K562 (cell line): Measurements from ENCODE around the gene KIF5C. TPM values are rescaled to one million over a fixed set of nuclear protein-coding genes. Genes with fewer than 3 reads are reported as not detected.
A peak's percentile ranks its signal among the peaks of the same experiment; 100 is the strongest.

ENCODE experiments used
- ATF1 ChIP-seq, 2 experiments: fragments of 450-650 bp in 1 of 2; IDR thresholded peaks; 2 replicates each; pipeline ENCODE4 v1.6.1; 2016; ENCODE audit warnings: missing compliant biosample characterization in 1 of 2, missing genetic modification characterization in 1 of 2
- ATF7 ChIP-seq: fragments of 450-650 bp; IDR thresholded peaks from 2 replicates; pipeline ENCODE4 v1.7.1; 2014; ENCODE audit warnings: mild to moderate bottlenecking, moderate library complexity
- CREB1 ChIP-seq, 2 experiments: sonication (generic) in 1 of 2; formaldehyde crosslinking in 1 of 2; IDR thresholded peaks; 2 replicates each; pipeline versions ENCODE4 v1.6.1 to v1.8.0; 2012 to 2022; ENCODE audit warnings: inconsistent platforms in 1 of 2, mild to moderate bottlenecking in 1 of 2, missing genetic modification reagents in 1 of 2, moderate library complexity in 1 of 2
- CREM ChIP-seq: IDR thresholded peaks from 2 replicates; pipeline ENCODE4 v1.6.1; 2014; ENCODE audit warnings: antibody characterized with exemption, low read depth
- GABPA ChIP-seq: fragments of 200-800 bp; sonication (Bioruptor generic); conservative IDR thresholded peaks from 2 replicates; pipeline ENCODE4 v1.6.1; 2016; ENCODE audit warnings: low read depth, missing genetic modification characterization, missing compliant biosample characterization
- JUND ChIP-seq, 2 experiments: IDR thresholded peaks; 2 replicates in 1 of 2; 3 replicates in 1 of 2; pipeline ENCODE4 v1.6.1; 2011; ENCODE audit warnings: borderline replicate concordance in 2 of 2, low read depth in 2 of 2, low read length in 2 of 2, improper control_type of control experiment in 1 of 2, missing biosample characterization in 1 of 2, missing genetic modification characterization in 1 of 2, missing genetic modification reagents in 1 of 2
- POLR2AphosphoS5 ChIP-seq: IDR thresholded peaks from 2 replicates; pipeline ENCODE4 v1.6.1; 2011; ENCODE audit warnings: mild to moderate bottlenecking, low read depth, low read length, moderate library complexity; ENCODE audit not compliant: control insufficient read depth, insufficient read depth
- RCOR1 ChIP-seq, 2 experiments: IDR thresholded peaks; 2 replicates each; pipeline ENCODE4 v1.6.1; 2012; ENCODE audit warnings: low read depth in 2 of 2, low read length in 2 of 2, borderline replicate concordance in 1 of 2, improper control_type of control experiment in 1 of 2
- ZKSCAN1 ChIP-seq: fragments of 150-350 bp; IDR thresholded peaks from 2 replicates; pipeline ENCODE4 v1.6.1; 2016; ENCODE audit warnings: low read depth, low read length
- ZNF311 ChIP-seq: fragments of 250-450 bp; sonication (Bioruptor Pico); IDR thresholded peaks from 2 replicates; pipeline ENCODE4 v1.4.0; 2020; ENCODE audit warnings: mild to moderate bottlenecking, moderate library complexity
- polyA plus RNA-seq, 8 experiments: library from polyadenylated mRNA; depleted of rRNA in 4 of 8; stranded (reverse) in 5 of 8; unstranded in 3 of 8; fragments of >200 nt; fragmentation: Nextera tagmentation in 2 of 8; fragmentation: Illumina TruSeq in 1 of 8; extraction: Ambion mirVana in 2 of 8; extraction: Trizol in 1 of 8; gene quantifications; 2 replicates each; pipeline versions ENCODE4 v1.2.1 to v1.2.3, GENCODE V29; 2011 to 2014; ENCODE audit warnings: inconsistent platforms in 1 of 8, missing spikeins in 1 of 8
- total RNA-seq, 7 experiments: library from RNA; depleted of rRNA in 6 of 7; stranded (reverse); fragments of >200 nt in 6 of 7; fragmentation: Illumina TruSeq in 2 of 7; extraction: Trizol in 2 of 7; gene quantifications; 2 replicates each; pipeline versions ENCODE4 v1.2.1 to v1.2.3, GENCODE V29; 2011 to 2021; ENCODE audit warnings: low replicate concordance in 1 of 7
- TF ChIP-seq, protein P1 (sequence below): fragments of 450-650 bp; IDR thresholded peaks from 2 replicates; pipeline ENCODE4 v1.6.1; 2016; ENCODE audit warnings: mild to moderate bottlenecking, moderate library complexity
- TF ChIP-seq, protein P2 (sequence below): fragments of 450-650 bp; IDR thresholded peaks from 2 replicates; pipeline ENCODE4 v1.6.1; 2016

KIF5C gene
- total and polyA plus RNA-seq, 9 of the 15 experiments (the other 6 are each of a cell fraction or from before 2014, with no cell fraction given): 0.01 to 0.09 (median 0.01) TPM; not detected in 6

DNA sequence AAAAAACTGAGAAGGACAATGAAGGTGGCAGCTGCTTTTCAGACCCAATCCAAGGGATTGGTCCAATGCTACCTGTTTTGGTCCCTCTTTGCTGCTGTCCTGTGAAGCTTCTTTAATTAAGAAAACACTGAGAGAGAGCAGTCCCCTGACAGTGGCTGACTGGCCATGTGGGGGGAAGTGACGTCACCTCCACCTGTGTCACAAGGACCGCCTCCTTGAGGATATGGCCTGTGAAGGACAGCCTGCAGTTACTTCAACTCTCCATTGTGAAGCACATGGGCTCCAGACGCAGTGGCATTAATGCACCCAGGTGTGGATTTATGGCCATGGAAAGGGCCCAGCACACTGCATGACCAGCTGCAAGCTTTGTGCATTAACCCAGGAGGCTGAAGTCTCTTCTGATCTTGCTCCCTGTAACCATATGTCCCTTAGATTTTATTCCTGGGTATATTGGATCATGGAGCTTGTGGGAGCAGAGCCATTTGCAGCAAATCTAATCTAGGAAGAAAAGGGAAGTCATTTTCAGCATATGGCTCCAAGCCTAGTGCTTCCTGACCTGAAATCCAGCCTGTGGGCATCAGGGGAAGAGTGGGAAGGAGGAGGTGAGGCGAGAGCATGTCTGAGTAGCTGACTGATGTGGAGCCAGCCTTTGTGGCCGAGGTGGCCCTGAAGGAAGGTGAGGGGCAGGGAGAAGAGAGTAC is 32.2 kb downstream of the KIF5C start (continued):
- TF ChIP-seq, protein P1, sequence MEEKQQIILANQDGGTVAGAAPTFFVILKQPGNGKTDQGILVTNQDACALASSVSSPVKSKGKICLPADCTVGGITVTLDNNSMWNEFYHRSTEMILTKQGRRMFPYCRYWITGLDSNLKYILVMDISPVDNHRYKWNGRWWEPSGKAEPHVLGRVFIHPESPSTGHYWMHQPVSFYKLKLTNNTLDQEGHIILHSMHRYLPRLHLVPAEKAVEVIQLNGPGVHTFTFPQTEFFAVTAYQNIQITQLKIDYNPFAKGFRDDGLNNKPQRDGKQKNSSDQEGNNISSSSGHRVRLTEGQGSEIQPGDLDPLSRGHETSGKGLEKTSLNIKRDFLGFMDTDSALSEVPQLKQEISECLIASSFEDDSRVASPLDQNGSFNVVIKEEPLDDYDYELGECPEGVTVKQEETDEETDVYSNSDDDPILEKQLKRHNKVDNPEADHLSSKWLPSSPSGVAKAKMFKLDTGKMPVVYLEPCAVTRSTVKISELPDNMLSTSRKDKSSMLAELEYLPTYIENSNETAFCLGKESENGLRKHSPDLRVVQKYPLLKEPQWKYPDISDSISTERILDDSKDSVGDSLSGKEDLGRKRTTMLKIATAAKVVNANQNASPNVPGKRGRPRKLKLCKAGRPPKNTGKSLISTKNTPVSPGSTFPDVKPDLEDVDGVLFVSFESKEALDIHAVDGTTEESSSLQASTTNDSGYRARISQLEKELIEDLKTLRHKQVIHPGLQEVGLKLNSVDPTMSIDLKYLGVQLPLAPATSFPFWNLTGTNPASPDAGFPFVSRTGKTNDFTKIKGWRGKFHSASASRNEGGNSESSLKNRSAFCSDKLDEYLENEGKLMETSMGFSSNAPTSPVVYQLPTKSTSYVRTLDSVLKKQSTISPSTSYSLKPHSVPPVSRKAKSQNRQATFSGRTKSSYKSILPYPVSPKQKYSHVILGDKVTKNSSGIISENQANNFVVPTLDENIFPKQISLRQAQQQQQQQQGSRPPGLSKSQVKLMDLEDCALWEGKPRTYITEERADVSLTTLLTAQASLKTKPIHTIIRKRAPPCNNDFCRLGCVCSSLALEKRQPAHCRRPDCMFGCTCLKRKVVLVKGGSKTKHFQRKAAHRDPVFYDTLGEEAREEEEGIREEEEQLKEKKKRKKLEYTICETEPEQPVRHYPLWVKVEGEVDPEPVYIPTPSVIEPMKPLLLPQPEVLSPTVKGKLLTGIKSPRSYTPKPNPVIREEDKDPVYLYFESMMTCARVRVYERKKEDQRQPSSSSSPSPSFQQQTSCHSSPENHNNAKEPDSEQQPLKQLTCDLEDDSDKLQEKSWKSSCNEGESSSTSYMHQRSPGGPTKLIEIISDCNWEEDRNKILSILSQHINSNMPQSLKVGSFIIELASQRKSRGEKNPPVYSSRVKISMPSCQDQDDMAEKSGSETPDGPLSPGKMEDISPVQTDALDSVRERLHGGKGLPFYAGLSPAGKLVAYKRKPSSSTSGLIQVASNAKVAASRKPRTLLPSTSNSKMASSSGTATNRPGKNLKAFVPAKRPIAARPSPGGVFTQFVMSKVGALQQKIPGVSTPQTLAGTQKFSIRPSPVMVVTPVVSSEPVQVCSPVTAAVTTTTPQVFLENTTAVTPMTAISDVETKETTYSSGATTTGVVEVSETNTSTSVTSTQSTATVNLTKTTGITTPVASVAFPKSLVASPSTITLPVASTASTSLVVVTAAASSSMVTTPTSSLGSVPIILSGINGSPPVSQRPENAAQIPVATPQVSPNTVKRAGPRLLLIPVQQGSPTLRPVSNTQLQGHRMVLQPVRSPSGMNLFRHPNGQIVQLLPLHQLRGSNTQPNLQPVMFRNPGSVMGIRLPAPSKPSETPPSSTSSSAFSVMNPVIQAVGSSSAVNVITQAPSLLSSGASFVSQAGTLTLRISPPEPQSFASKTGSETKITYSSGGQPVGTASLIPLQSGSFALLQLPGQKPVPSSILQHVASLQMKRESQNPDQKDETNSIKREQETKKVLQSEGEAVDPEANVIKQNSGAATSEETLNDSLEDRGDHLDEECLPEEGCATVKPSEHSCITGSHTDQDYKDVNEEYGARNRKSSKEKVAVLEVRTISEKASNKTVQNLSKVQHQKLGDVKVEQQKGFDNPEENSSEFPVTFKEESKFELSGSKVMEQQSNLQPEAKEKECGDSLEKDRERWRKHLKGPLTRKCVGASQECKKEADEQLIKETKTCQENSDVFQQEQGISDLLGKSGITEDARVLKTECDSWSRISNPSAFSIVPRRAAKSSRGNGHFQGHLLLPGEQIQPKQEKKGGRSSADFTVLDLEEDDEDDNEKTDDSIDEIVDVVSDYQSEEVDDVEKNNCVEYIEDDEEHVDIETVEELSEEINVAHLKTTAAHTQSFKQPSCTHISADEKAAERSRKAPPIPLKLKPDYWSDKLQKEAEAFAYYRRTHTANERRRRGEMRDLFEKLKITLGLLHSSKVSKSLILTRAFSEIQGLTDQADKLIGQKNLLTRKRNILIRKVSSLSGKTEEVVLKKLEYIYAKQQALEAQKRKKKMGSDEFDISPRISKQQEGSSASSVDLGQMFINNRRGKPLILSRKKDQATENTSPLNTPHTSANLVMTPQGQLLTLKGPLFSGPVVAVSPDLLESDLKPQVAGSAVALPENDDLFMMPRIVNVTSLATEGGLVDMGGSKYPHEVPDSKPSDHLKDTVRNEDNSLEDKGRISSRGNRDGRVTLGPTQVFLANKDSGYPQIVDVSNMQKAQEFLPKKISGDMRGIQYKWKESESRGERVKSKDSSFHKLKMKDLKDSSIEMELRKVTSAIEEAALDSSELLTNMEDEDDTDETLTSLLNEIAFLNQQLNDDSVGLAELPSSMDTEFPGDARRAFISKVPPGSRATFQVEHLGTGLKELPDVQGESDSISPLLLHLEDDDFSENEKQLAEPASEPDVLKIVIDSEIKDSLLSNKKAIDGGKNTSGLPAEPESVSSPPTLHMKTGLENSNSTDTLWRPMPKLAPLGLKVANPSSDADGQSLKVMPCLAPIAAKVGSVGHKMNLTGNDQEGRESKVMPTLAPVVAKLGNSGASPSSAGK: peak; percentile 24; the same call in 1 of the 2 replicates
- TF ChIP-seq POLR2AphosphoS5: no peak
- TF ChIP-seq JUND (IDR thresholded peaks at IDR 0.05; ENCODE audit: borderline replicate concordance, low read depth, low read length): peak; percentile 62
- peak; percentile 60; the same call in 1 of the 3 replicates for TF ChIP-seq JUND (tag; IDR thresholded peaks at IDR 0.05; ENCODE audit: borderline replicate concordance, low read depth, low read length)
- TF ChIP-seq ATF1 (CRISPR knock-in tag; IDR thresholded peaks at IDR 0.05): 0 out of 2 replicates have a peak, but pooled peaks have one; percentile 8
- TF ChIP-seq ATF1 (tag; IDR thresholded peaks at IDR 0.05): peak; percentile 81
- TF ChIP-seq GABPA: peak; percentile 36
- no peak for TF ChIP-seq RCOR1 (IDR thresholded peaks at IDR 0.05; ENCODE audit: borderline replicate concordance in 1 of 2, low read depth in 2 of 2, low read length in 2 of 2)
- no peak for TF ChIP-seq ZKSCAN1
- TF ChIP-seq CREB1 (IDR thresholded peaks at IDR 0.05): no peak; the same call in 1 of the 2 replicates
- peak; percentile 43; the same call in 1 of the 2 replicates for TF ChIP-seq CREB1 (CRISPR knock-in tag; IDR thresholded peaks at IDR 0.05)
- TF ChIP-seq, protein P2, sequence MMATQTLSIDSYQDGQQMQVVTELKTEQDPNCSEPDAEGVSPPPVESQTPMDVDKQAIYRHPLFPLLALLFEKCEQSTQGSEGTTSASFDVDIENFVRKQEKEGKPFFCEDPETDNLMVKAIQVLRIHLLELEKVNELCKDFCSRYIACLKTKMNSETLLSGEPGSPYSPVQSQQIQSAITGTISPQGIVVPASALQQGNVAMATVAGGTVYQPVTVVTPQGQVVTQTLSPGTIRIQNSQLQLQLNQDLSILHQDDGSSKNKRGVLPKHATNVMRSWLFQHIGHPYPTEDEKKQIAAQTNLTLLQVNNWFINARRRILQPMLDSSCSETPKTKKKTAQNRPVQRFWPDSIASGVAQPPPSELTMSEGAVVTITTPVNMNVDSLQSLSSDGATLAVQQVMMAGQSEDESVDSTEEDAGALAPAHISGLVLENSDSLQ: peak; percentile 71
- no peak for TF ChIP-seq ZNF311
- TF ChIP-seq CREM: peak; percentile 85
- peak; percentile 90 for TF ChIP-seq ATF7
